ENCODE results near the gene UROS. TPM values are rescaled to one million over a fixed set of nuclear protein-coding genes. Genes with fewer than 3 reads are reported as not detected.

Gene UROS
- polyA plus RNA-seq, 1 of the 3 experiments (the other 2 are of a cell fraction) = 49.2 TPM

DNA sequence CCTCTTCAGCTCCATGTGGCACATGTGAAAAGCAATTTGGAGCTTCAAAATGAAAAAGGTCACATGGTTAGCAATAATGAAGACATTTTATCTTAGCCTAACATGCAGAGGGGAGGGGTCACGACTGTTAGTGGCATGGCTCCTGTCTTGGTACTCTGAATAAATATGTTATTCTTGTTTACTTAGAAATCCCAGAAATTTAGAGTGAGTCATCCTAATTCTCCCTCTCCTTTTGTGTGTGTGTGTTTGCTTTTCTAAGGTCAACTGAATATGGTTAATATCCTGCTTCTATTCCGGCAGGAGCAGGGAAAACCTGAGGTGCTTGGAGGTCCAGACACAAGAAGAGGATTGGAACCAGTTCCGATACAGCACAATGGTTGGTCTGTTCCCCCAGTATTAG lies 17.9 kb upstream of the UROS start (continued):
- TF ChIP-seq, protein P1, sequence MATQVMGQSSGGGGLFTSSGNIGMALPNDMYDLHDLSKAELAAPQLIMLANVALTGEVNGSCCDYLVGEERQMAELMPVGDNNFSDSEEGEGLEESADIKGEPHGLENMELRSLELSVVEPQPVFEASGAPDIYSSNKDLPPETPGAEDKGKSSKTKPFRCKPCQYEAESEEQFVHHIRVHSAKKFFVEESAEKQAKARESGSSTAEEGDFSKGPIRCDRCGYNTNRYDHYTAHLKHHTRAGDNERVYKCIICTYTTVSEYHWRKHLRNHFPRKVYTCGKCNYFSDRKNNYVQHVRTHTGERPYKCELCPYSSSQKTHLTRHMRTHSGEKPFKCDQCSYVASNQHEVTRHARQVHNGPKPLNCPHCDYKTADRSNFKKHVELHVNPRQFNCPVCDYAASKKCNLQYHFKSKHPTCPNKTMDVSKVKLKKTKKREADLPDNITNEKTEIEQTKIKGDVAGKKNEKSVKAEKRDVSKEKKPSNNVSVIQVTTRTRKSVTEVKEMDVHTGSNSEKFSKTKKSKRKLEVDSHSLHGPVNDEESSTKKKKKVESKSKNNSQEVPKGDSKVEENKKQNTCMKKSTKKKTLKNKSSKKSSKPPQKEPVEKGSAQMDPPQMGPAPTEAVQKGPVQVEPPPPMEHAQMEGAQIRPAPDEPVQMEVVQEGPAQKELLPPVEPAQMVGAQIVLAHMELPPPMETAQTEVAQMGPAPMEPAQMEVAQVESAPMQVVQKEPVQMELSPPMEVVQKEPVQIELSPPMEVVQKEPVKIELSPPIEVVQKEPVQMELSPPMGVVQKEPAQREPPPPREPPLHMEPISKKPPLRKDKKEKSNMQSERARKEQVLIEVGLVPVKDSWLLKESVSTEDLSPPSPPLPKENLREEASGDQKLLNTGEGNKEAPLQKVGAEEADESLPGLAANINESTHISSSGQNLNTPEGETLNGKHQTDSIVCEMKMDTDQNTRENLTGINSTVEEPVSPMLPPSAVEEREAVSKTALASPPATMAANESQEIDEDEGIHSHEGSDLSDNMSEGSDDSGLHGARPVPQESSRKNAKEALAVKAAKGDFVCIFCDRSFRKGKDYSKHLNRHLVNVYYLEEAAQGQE (IDR thresholded peaks at IDR 0.05; ENCODE audit: low read depth, low read length) = no peak
- no peak for TF ChIP-seq EZH2phosphoT487 (IDR thresholded peaks at IDR 0.05; ENCODE audit: borderline replicate concordance, low read depth)

DNA sequence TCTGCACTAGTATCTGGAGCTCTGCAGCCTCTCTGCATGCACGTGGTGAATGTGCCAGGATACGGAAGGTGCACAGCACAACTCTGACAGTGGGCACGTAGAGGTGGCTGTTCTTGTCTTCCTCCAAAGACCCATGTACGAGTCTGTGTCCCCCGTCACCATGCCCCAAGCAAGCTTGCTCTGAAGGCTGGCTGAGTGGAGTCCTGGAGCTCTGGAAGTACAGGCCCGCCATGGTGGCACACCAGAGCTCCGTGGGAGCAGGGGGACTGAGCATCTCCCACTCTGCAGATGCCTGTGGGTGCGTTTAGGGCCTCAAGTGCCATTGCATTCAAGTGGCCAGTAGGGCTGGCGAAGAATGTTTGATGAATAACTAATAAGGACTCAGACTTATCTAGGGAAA lies 17.3 kb upstream of the UROS start:
- no peak for TF ChIP-seq CHD2 (IDR thresholded peaks at IDR 0.05; ENCODE audit: low read length, partially characterized antibody)
- TF ChIP-seq, protein P2, sequence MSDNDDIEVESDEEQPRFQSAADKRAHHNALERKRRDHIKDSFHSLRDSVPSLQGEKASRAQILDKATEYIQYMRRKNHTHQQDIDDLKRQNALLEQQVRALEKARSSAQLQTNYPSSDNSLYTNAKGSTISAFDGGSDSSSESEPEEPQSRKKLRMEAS (IDR thresholded peaks at IDR 0.05; ENCODE audit: low read depth) = no peak
- TF ChIP-seq RAD21 (IDR thresholded peaks at IDR 0.05; ENCODE audit: low read length) = no peak
- Histone ChIP-seq H3K9ac (no peak overlapping the region), H3K9me2 (no peaks in the 10 kb centered on the region), H3K79me2 (ENCODE audit: insufficient read depth) (no peaks in the 10 kb centered on the region), H3K36me3 (replicated peaks in 1 of 2; ENCODE audit: control insufficient read depth in 1 of 2, insufficient read depth in 2 of 2, low read length in 1 of 2) (peaks cover 61 to 80% of the 10 kb centered on the region in 2 experiments), H3K9me3 (no peaks in the 10 kb centered on the region), H3F3A (replicated peaks; ENCODE audit: insufficient read depth) (peaks cover 6% of the 10 kb centered on the region), H3K4me1 (ENCODE audit: control insufficient read depth in 1 of 2, insufficient read depth in 2 of 2, low read depth in 1 of 2, low read length in 1 of 2) (peaks cover 0 to 2% of the 10 kb centered on the region in 2 experiments; a peak in 1 of 4 replicates), H3K4me3 (ENCODE audit: low read depth in 2 of 2, low read length in 1 of 2) (no peak overlapping the region), H3K27me3 (ENCODE audit: insufficient read depth) (no peaks in the 10 kb centered on the region), H2AFZ (ENCODE audit: low read depth) (no peak overlapping the region), H3K4me2 (no peak overlapping the region), H4K20me1 (ENCODE audit: insufficient read depth) (no peaks in the 10 kb centered on the region), H3K27ac (ENCODE audit: low read depth in 2 of 2, low read length in 1 of 2) (no peak overlapping the region)
- ChIA-PET POLR2A (no interaction called here), CTCF (interaction anchor here (0.9 kb wide), 1 partner anchor 27 kb away, joined by 3 read pairs; no protein-coding TSS in a partner anchor)
- no peak for DNase-seq
- 97% methylated on average over 9 of the region's 9 CpGs for WGBS (ENCODE audit: low lambda C conversion rate)

DNA sequence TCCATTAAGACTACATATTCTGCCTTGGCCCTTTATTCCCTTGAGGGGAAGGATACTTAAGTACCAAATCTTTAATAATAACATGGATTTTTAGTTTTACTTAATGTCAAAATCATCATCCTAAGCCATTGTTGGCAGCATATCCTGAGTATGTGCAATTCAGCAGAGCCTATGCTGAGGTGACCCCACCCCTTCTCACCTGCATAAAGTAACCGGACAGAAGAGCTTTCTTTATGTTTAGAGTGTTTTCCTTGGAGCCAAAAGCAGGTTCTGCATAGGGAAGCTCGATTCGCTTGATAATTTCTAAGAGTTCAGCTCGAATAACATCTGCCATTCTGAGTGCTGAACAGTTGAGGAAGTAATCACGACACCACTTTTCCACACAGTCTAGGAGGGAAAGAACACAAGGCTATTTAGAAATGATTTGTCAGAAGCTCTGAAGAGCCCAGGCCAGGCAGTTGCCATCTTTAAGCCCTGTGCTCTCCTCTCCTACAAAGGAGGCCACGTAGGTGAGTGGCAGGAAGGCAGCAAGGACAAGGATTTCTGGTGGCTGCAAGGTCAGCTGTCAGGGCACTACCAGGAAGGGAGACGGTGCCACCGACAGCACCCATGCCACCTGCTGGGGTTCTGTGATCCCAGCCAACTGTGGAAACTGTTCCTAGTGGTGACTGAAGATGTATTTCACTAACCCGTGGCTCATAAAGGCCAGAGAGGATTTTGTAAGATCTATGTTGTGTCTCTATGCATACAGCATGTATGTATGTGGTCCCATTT lies 15.9 kb upstream of the UROS start:
- no peak overlapping the region for H2AFZ ChIP-seq (ENCODE audit: low read depth)
- H3K4me2 ChIP-seq = no peak overlapping the region
- no peak overlapping the region for H3K9ac ChIP-seq
- no peak overlapping the region for H3K4me3 ChIP-seq (ENCODE audit: low read depth in 2 of 2, low read length in 1 of 2)
- H3K27me3 ChIP-seq (ENCODE audit: insufficient read depth) = no peaks in the 10 kb centered on the region
- WGBS (ENCODE audit: low lambda C conversion rate) = 93% methylated on average over 8 of the region's 9 CpGs
- DNase-seq = no peak
- ChIA-PET POLR2A (no interaction called here), CTCF (no interaction called here)
- H3F3A ChIP-seq (replicated peaks; ENCODE audit: insufficient read depth) = peaks cover 6% of the 10 kb centered on the region
- H3K4me1 ChIP-seq (ENCODE audit: control insufficient read depth in 1 of 2, insufficient read depth in 2 of 2, low read depth in 1 of 2, low read length in 1 of 2) = peaks cover 0 to 2% of the 10 kb centered on the region in 2 experiments; a peak in 1 of 4 replicates
- TF ChIP-seq, protein P3, sequence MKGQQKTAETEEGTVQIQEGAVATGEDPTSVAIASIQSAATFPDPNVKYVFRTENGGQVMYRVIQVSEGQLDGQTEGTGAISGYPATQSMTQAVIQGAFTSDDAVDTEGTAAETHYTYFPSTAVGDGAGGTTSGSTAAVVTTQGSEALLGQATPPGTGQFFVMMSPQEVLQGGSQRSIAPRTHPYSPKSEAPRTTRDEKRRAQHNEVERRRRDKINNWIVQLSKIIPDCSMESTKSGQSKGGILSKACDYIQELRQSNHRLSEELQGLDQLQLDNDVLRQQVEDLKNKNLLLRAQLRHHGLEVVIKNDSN (IDR thresholded peaks at IDR 0.05; ENCODE audit: borderline replicate concordance, low read depth) = no peak
- TF ChIP-seq, protein P4, sequence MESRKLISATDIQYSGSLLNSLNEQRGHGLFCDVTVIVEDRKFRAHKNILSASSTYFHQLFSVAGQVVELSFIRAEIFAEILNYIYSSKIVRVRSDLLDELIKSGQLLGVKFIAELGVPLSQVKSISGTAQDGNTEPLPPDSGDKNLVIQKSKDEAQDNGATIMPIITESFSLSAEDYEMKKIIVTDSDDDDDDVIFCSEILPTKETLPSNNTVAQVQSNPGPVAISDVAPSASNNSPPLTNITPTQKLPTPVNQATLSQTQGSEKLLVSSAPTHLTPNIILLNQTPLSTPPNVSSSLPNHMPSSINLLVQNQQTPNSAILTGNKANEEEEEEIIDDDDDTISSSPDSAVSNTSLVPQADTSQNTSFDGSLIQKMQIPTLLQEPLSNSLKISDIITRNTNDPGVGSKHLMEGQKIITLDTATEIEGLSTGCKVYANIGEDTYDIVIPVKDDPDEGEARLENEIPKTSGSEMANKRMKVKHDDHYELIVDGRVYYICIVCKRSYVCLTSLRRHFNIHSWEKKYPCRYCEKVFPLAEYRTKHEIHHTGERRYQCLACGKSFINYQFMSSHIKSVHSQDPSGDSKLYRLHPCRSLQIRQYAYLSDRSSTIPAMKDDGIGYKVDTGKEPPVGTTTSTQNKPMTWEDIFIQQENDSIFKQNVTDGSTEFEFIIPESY (IDR thresholded peaks at IDR 0.05; ENCODE audit: borderline replicate concordance, low read depth) = no peak
- TF ChIP-seq FOXJ3 (CRISPR knock-in tag; IDR thresholded peaks at IDR 0.05) = no peak
- TF ChIP-seq, protein P1 (IDR thresholded peaks at IDR 0.05; ENCODE audit: low read depth, low read length) = no peak
- TF ChIP-seq, protein P2 (IDR thresholded peaks at IDR 0.05; ENCODE audit: low read depth) = no peak
- no peak for TF ChIP-seq RCOR1 (IDR thresholded peaks at IDR 0.05; ENCODE audit: low read length)
- H3K9me2 ChIP-seq = no peaks in the 10 kb centered on the region
- no peaks in the 10 kb centered on the region for H4K20me1 ChIP-seq (ENCODE audit: insufficient read depth)
- H3K36me3 ChIP-seq (replicated peaks in 1 of 2; ENCODE audit: control insufficient read depth in 1 of 2, insufficient read depth in 2 of 2, low read length in 1 of 2) = peaks cover 70 to 71% of the 10 kb centered on the region in 2 experiments
- H3K9me3 ChIP-seq = no peaks in the 10 kb centered on the region
- H3K27ac ChIP-seq (ENCODE audit: low read depth in 2 of 2, low read length in 1 of 2) = no peak overlapping the region; a peak in 1 of 4 replicates
- no peaks in the 10 kb centered on the region for H3K79me2 ChIP-seq (ENCODE audit: insufficient read depth)
